ENCODE data around the gene FAM181A.

Gene FAM181A

DNA sequence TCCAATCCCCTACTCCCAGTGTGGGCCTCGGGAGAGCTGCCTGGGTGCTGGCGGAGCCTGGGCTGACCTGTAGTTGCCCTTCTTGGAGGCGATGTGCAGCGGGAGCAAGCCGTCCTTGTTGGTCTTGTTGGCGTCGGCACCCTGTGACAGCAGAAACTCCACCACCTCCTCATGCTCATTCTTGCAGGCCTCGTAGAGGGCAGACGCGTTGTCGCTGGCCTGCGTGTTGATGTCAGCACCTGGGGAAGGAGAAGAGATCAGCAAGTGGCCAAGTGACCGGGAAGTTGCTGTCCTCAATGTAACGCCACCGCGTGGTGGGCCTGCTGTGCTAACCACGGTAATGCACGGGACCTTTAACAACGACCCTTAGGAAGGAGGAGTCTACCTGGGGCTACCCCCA is 20.1 kb downstream of the FAM181A start:
- H3K4me3 ChIP-seq (ENCODE audit: low read depth, low read length), result no peak overlapping the region
- POLR2A ChIA-PET, result no interaction called here
- CTCF ChIA-PET, result interaction anchor here (1.1 to 15.8 kb wide), 6 partner anchors 10 to 185 kb away, joined by 3 to 472 read pairs (median 5); partner anchors contain the start of gene CCDC197
- no peak for TF ChIP-seq CTCF (IDR thresholded peaks at IDR 0.05; ENCODE audit: insufficient read depth, low read length, missing control alignments)
- DNase-seq (ENCODE audit: low read depth, low spot score), result no peak

DNA sequence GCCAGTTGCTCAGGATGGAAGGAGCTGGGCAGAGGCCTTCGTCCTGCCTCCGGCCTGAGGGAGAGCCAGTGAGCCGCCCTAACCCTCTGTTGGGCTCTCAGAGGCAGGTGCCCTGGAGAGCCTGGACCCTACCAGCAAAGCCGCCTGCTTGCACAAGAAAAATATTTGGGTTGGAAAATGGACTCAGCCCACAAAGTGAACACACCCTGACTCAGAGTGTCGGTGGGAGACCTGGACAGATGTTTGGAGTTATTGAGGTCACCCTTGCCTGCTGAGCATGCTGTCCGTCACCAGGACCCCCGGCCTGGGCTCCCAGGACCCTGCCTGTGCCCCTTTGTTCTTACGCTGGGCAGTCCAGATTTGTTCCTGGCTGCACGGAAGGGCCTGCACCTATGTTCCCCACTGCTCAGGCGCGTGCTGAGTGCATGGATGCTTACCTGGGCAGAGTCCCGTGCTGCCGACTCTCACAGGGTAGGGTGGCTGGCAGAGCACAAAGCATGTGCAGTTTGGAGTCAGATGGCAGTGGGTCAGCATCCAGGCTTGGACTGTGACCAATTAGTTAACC is 22.4 kb downstream of the FAM181A start:
- ChIA-PET CTCF (interaction anchor here (2.7 to 15.8 kb wide), 3 partner anchors 10 to 51 kb away, joined by 12 to 472 read pairs (median 122); partner anchors contain the start of gene CCDC197), POLR2A (no interaction called here)
- TF ChIP-seq CTCF (IDR thresholded peaks at IDR 0.05; ENCODE audit: insufficient read depth, low read length, missing control alignments), result no peak
- DNase-seq (ENCODE audit: low read depth, low spot score), result no peak
- H3K4me3 ChIP-seq (ENCODE audit: low read depth, low read length), result no peak overlapping the region

DNA sequence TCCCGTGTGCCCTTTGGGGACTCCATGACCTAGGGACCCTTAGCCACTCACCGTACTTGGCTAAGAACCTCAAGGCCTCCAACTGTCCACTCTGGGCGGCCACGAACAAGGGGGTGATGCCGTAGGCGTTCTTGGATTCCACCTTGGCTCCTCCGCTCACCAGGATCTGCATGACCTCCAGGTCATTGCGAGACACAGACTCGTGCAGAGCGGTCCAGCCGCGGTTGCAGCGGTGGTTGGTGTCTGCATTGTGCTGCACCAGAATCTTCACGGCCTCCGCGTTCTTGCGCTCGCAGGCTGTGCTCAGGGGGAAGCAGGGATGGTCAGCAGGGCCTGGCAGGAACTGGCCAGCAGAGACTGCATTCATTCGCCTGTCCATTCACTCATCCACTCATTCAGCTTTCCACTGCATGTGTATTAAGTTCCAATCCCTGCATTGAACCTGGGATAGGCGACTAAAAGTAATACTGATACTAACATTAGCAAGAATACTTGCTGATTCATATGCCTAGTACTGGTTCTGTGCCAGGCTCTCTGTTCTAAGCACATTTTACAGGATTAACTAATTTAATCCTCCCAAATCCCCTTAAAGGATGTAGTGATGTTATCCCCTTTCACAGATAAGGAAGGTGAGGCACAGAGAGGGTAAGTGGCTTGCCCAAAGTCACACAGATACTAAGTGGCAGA is 23.9 kb downstream of the FAM181A start:
- ChIA-PET CTCF (interaction anchor here (8.8 kb wide), 1 partner anchor 11 kb away, joined by 122 read pairs; no protein-coding TSS in a partner anchor), POLR2A (no interaction called here)
- no peak for DNase-seq (ENCODE audit: low read depth, low spot score)
- H3K4me3 ChIP-seq (ENCODE audit: low read depth, low read length), result no peak overlapping the region
- no peak for TF ChIP-seq CTCF (IDR thresholded peaks at IDR 0.05; ENCODE audit: insufficient read depth, low read length, missing control alignments)

GRCh38 chr14:93951635-93952540 is 24.7 kb downstream of the FAM181A start:
- no peak overlapping the region for H3K4me3 ChIP-seq (ENCODE audit: low read depth, low read length)
- CTCF ChIA-PET, result interaction anchor here (1.0 to 8.8 kb wide), 3 partner anchors 12 to 84 kb away, joined by 5 to 122 read pairs (median 5); no protein-coding TSS in a partner anchor
- no peak for DNase-seq (ENCODE audit: low read depth, low spot score)
- POLR2A ChIA-PET, result interaction anchor here (0.8 kb wide), 1 partner anchor 10 kb away, joined by 3 read pairs; no protein-coding TSS in a partner anchor
- no peak for TF ChIP-seq CTCF (IDR thresholded peaks at IDR 0.05; ENCODE audit: insufficient read depth, low read length, missing control alignments)

GRCh38 chr14:93952829-93953228 is 25.7 kb downstream of the FAM181A start:
- POLR2A ChIA-PET, result no interaction called here
- no peak for DNase-seq (ENCODE audit: low read depth, low spot score)
- H3K4me3 ChIP-seq (ENCODE audit: low read depth, low read length), result no peak overlapping the region
- CTCF ChIA-PET, result interaction anchor here (1.0 to 8.8 kb wide), 5 partner anchors 10 to 83 kb away, joined by 3 to 122 read pairs (median 5); no protein-coding TSS in a partner anchor
- TF ChIP-seq CTCF (IDR thresholded peaks at IDR 0.05; ENCODE audit: insufficient read depth, low read length, missing control alignments), result no peak

Data from AG04449 (cell line).